Caki2 (cell line): Measurements from ENCODE around the gene PCP2. TPM values are rescaled to one million over a fixed set of nuclear protein-coding genes. Genes with fewer than 3 reads are reported as not detected.

ENCODE experiments used
- DNase-seq: peaks from one replicate; pipeline ENCODE4 v3.0.0-alpha.2; 2015; ENCODE audit warnings: low read depth
- in situ Hi-C: cut with HindIII; loops from 2 replicates; pipeline ENCODE4 v1.10.0; 2016; ENCODE audit warnings: low sequenced_read_pairs, low pct_unique_long_range_greater_than_20kb, mixed read lengths
- total RNA-seq: library from RNA; depleted of rRNA; stranded (reverse); fragments of >200 nt; shearing (Covaris generic); gene quantifications from 2 replicates; pipeline ENCODE4 v1.2.3, GENCODE V29; 2014; ENCODE audit warnings: low replicate concordance

The PCP2 gene
- total RNA-seq, 1 experiment from 2014 or later: not detected

- DNase-seq: no peak
Measured at GRCh38 chr19:7642295-7643030, 8.9 kb upstream of the PCP2 start.

GRCh38 chr19:7641290-7642276 is 8.1 kb upstream of the PCP2 start:
- in situ Hi-C loops: no loop called here
- no peak for DNase-seq

More at GRCh38 chr19:7642295-7643030, 8.9 kb upstream of the PCP2 start:
- in situ Hi-C loops: no loop called here

GRCh38 chr19:7640803-7641202 is 7.3 kb upstream of the PCP2 start:
- DNase-seq: no peak
- in situ Hi-C loops: no loop called here

GRCh38 chr19:7639863-7640348 is 6.4 kb upstream of the PCP2 start:
- in situ Hi-C loops: no loop called here
- no peak for DNase-seq

- in situ Hi-C loops: no loop called here
- no peak for DNase-seq
Measured at GRCh38 chr19:7638802-7639465, 5.4 kb upstream of the PCP2 start.

DNA sequence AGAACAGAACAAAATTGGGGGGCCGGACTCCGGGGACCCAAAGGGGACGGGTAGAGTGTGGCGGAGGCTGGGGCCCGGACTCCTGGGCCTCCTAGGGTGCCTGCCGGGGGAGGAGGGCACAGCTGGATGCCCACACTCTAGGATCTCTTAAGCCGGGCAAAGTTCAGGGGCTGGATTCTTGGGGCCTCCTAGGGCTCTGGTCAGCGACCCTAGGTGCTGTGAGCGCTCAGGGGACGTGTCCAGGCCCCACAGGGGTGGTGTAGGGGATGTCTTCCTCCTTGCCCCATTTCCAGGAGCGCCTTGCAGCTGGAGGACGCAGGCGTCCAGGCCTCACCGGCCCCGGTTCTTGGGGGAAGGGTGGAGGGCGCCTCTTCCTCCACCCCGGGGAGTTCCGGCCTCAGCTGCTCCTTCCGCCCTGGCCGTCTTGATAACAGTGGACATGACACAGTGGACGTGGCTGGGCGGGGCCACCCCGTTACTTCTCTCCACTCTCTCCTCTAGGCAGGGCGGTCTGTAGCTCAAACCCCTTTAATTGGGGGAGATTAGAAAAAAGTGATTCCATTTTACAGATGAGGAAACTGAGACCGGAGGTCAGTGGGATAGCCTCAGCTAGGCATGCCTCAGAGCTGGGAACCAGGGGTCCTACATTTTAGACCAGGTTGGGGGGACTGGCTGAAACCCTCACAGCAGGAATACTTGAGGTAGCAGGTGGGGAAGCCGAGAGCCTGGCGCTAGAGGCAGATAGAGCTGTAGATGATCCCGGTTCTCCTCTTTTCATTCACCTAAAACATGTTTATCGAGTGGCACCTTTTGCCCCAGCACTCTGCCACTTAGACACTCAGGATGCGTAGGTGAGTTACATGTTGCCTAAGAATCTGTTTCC is 4.1 kb upstream of the PCP2 start:
- peak; percentile 9 for DNase-seq
- in situ Hi-C loops: no loop called here

- DNase-seq: peak; percentile 28
- in situ Hi-C loops: no loop called here
Measured at GRCh38 chr19:7636691-7637373, 3.3 kb upstream of the PCP2 start, which contains the start of gene STXBP2. TSS of gene STXBP2 (plus strand) at chr19:7637110. CDS start at chr19:7637150, 40 bp downstream.

DNA sequence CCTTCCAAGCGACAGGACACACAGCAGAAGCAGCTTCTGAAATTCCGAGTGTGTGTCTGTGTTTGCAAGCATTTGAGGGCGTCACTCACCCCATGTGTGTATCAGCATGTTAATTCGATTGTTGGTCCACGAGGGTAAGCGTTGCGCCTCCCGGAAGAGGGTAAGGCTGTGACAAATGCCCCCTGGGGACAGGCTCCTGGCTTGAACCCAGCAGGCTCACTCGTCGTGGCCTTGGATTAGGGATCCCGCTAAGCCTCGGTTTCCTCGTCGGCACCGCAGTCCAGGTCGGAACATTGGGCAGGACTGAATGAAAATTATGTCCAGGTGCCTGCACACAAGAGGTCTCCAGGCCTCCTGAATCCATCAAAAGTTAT is 2.8 kb upstream of the PCP2 start:
- DNase-seq: no peak
- in situ Hi-C loops: no loop called here

DNA sequence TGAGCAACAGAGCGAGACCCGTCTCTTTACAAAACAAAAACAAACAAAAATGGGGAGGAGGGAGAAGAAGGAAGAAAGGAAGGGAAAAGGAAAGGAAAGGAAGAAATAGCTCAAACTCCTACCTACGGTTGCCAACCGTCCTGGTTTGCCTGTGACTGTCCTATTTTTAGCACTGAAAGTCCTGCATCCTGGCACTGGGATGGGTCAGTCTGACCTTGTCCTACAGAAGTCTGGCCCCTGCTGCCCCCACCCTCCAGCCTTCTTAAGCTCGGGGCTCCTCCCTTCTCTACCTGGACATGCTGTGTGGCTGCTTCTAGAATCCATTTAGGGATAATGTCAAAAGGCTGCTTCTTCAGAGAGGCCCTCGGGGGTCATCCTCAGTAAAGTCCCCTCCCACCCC is 2.2 kb upstream of the PCP2 start:
- in situ Hi-C loops: no loop called here
- DNase-seq: no peak

DNA sequence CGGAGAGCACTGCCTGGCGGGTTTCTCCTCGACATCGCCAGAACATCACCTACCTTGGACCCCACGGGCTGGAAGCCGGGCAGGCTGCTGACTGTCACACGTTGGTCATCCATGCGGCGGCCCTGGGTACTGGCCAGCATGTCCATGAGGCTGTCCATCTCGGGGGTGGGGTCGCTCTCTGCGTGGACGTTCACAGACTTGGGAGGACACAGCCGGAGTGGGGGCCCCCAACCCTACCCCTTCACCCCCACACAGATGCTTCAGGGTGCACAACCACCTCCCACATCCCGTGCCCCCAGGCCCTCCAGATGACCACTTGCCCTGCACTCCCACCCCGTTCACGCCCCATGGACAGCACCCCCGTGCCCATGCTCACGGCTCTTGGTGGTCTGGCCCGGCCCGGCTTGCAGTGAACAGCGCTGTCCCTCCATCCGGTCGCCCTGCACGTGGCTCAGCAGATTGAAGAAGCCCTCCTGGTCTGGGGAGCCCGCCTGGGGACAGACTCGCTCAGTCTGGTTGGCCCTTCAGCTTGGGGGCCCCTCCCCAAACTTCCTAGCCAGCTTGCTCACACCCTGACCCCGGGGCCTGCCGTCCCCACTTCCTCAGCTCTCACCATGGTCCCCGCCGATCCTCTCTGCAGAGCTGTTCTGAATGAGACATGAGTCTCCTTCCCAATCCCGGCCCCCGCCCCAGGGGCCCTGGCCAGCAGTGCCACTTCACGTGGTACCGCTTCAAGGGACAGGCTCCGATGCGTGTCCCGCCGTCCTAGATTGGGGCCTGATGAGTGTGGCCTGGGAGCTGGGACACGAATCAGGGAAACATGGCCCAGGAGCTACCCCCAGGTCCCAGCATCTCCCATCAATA is 947 bp downstream of the PCP2 start:
- in situ Hi-C loops: no loop called here

DNA sequence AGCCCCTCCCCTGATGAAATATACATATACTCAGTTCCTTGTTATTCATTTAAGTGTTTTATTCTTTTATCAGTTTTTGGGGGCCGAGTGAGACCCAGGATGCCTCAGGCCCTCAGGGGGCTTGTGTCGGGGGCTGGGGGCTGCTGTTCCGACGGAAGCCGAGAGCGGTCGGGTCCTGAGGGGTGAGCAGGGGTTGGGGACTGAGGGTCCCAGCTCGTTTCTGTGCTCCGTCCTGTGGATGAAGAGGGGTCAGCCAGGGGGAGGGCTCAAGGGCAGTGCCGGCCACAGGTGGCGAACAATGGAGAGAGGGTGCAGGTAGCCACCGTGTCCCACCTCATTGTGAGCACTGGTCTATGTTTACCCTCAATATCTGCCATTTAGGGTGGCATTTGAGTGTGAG is 1.9 kb downstream of the PCP2 start:
- no peak for DNase-seq
- in situ Hi-C loops: no loop called here

More for the DNA sequence above, 947 bp downstream of the PCP2 start:
- no peak for DNase-seq

- in situ Hi-C loops: no loop called here
- DNase-seq: peak; percentile 92
Measured at GRCh38 chr19:7629347-7630054, 4.0 kb downstream of the PCP2 start, which contains the start of the genes PET100 and XAB2. TSS of gene PET100 (plus strand) at chr19:7629793. CDS start at chr19:7629834, 41 bp downstream. TSS of gene XAB2 (minus strand) at chr19:7629545. CDS start at chr19:7629527, 18 bp downstream.

- in situ Hi-C loops: no loop called here
- DNase-seq: no peak
Measured at GRCh38 chr19:7628589-7629311, 4.8 kb downstream of the PCP2 start.

DNA sequence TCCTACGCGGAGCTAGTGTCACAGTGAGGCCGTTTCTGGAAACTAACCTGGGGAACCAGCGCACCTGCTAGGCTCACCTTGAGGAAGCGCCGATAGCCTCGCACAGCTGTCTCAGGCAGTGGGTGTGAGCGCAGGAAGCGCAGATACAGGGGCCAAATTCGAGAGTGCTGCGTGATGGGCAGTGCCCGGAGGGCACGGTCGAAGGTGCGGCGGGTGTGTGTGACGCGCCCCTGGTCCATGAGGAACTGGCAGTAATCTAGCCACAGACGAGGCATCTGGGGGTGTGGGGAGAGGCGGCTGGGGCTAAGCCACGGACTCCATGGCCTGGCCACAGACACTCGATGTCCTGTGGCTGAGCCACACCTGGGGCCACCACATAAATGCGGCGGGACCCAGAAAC is 6.4 kb downstream of the PCP2 start:
- in situ Hi-C loops: no loop called here
- DNase-seq: no peak

GRCh38 chr19:7625763-7626372 is 7.7 kb downstream of the PCP2 start:
- in situ Hi-C loops: no loop called here
- DNase-seq: no peak
